H9 (cell line): ENCODE data around the gene SDE2. TPM values are rescaled to one million over a fixed set of nuclear protein-coding genes. Genes with fewer than 3 reads are reported as not detected.

Experiments
- DNase-seq: peaks from one replicate; pipeline ENCODE4 v3.0.0-alpha.2; 2017
- H2AFZ ChIP-seq: one replicate; pipeline ENCODE4 v1.6.1; 2013; ENCODE audit warnings: mild to moderate bottlenecking, low read length, control low read depth, moderate library complexity
- H2AK5ac ChIP-seq: 2 replicates; pipeline ENCODE4 v1.6.1; 2013; ENCODE audit warnings: low read length, control low read depth, mixed read lengths; ENCODE audit not compliant: insufficient read length
- H2BK120ac ChIP-seq: one replicate; pipeline ENCODE4 v1.6.1; 2013; ENCODE audit warnings: low read depth, mild to moderate bottlenecking, low read length, control low read depth, inconsistent platforms; ENCODE audit not compliant: poor library complexity, severe bottlenecking
- H2BK12ac ChIP-seq: 2 replicates; pipeline ENCODE4 v1.6.1; 2013; ENCODE audit warnings: low read length, control low read depth, mixed read lengths, low read depth; ENCODE audit not compliant: insufficient read length
- H2BK15ac ChIP-seq: 2 replicates; pipeline ENCODE4 v1.6.1; 2013; ENCODE audit warnings: low read depth, low read length, control low read depth
- H2BK20ac ChIP-seq: one replicate; pipeline ENCODE4 v1.6.1; 2013; ENCODE audit warnings: low read depth, mild to moderate bottlenecking, low read length, control low read depth, inconsistent platforms; ENCODE audit not compliant: poor library complexity, severe bottlenecking
- H2BK5ac ChIP-seq: 2 replicates; pipeline ENCODE4 v1.6.1; 2013; ENCODE audit warnings: low read length, control low read depth, mixed read lengths; ENCODE audit not compliant: insufficient read length
- H3K14ac ChIP-seq: 2 replicates; pipeline ENCODE4 v1.6.1; 2013; ENCODE audit warnings: low read length, control low read depth; ENCODE audit not compliant: insufficient read depth
- H3K18ac ChIP-seq: 2 replicates; pipeline ENCODE4 v1.6.1; 2013; ENCODE audit warnings: low read depth, mild to moderate bottlenecking, mixed read lengths, low read length, control low read depth; ENCODE audit not compliant: insufficient read length
- H3K23ac ChIP-seq: 2 replicates; pipeline ENCODE4 v1.6.1; 2013; ENCODE audit warnings: low read length, control low read depth, mixed read lengths, low read depth; ENCODE audit not compliant: insufficient read length
- H3K23me2 ChIP-seq: 2 replicates; pipeline ENCODE4 v1.6.1; 2013; ENCODE audit warnings: low read depth, mild to moderate bottlenecking, mixed read lengths, low read length, control low read depth; ENCODE audit not compliant: insufficient read length, poor library complexity, severe bottlenecking
- H3K27ac ChIP-seq: 2 replicates; pipeline ENCODE4 v1.5.1; 2013; ENCODE audit warnings: low read length, control low read depth, mixed read lengths, low read depth; ENCODE audit not compliant: insufficient read length
- H3K27me3 ChIP-seq: 2 replicates; pipeline ENCODE4 v1.6.1; 2013; ENCODE audit warnings: low read length, control low read depth, inconsistent platforms; ENCODE audit not compliant: insufficient read depth
- H3K4ac ChIP-seq: 2 replicates; pipeline ENCODE4 v1.6.1; 2013; ENCODE audit warnings: low read depth, mild to moderate bottlenecking, control low read depth, inconsistent platforms, low read length, moderate library complexity
- H3K4me1 ChIP-seq: 2 replicates; pipeline ENCODE4 v1.6.1; 2013; ENCODE audit warnings: low read length, control low read depth, inconsistent platforms; ENCODE audit not compliant: insufficient read depth
- H3K4me2 ChIP-seq: 2 replicates; pipeline ENCODE4 v1.6.1; 2013; ENCODE audit warnings: low read length, control low read depth, mixed read lengths; ENCODE audit not compliant: insufficient read length, insufficient read depth
- H3K56ac ChIP-seq: 2 replicates; pipeline ENCODE4 v1.6.1; 2013; ENCODE audit warnings: low read depth, mild to moderate bottlenecking, mixed read lengths, low read length, control low read depth; ENCODE audit not compliant: insufficient read length
- H3K79me1 ChIP-seq: 2 replicates; pipeline ENCODE4 v1.6.1; 2013; ENCODE audit warnings: low read depth, mild to moderate bottlenecking, moderate library complexity, low read length, control low read depth, inconsistent platforms; ENCODE audit not compliant: insufficient read depth, poor library complexity, severe bottlenecking
- H3K79me2 ChIP-seq: 2 replicates; pipeline ENCODE4 v1.6.1; 2013; ENCODE audit warnings: low read length, control low read depth, inconsistent platforms; ENCODE audit not compliant: insufficient read depth
- H3K9ac ChIP-seq: 2 replicates; pipeline ENCODE4 v1.6.1; 2013; ENCODE audit warnings: low read length, control low read depth, mixed read lengths; ENCODE audit not compliant: insufficient read length; ENCODE audit errors: extremely low read depth
- H3K9me3 ChIP-seq: one replicate; pipeline ENCODE4 v1.6.1; 2013; ENCODE audit warnings: low read depth, low read length, inconsistent platforms; ENCODE audit not compliant: control insufficient read depth
- H3T11ph ChIP-seq: one replicate; pipeline ENCODE4 v1.6.1; 2013; ENCODE audit warnings: mild to moderate bottlenecking, low read length, control low read depth, inconsistent platforms
- H4K20me1 ChIP-seq: one replicate; pipeline ENCODE4 v1.6.1; 2013; ENCODE audit not compliant: control insufficient read depth, insufficient read length, insufficient read depth
- H4K5ac ChIP-seq: 2 replicates; pipeline ENCODE4 v1.6.1; 2013; ENCODE audit warnings: low read depth, mild to moderate bottlenecking, mixed read lengths, low read length, control low read depth; ENCODE audit not compliant: insufficient read length
- H4K8ac ChIP-seq: replicated peaks from 2 replicates; pipeline ENCODE4 v1.6.1; 2013; ENCODE audit warnings: low read length, control low read depth, mixed read lengths, low read depth; ENCODE audit not compliant: insufficient read length
- H4K91ac ChIP-seq: 2 replicates; pipeline ENCODE4 v1.6.1; 2013; ENCODE audit warnings: low read depth, mild to moderate bottlenecking, moderate library complexity, mixed read lengths, low read length, control low read depth; ENCODE audit not compliant: insufficient read length
- H3K27ac Mint-ChIP-seq, 3 experiments: 2 replicates in 2 of 3; 3 replicates in 1 of 3; pipeline ENCODE4 v1.8.0; 2020 to 2021; ENCODE audit warnings: mixed read lengths in 3 of 3, mild to moderate bottlenecking in 1 of 3, moderate library complexity in 1 of 3
- H3K27me3 Mint-ChIP-seq: 2 replicates; pipeline ENCODE4 v1.8.0; 2021; ENCODE audit warnings: low read depth, mild to moderate bottlenecking, moderate library complexity, mixed read lengths
- H3K36me3 Mint-ChIP-seq, 3 experiments: 2 replicates in 2 of 3; 3 replicates in 1 of 3; pipeline ENCODE4 v1.8.0; 2020 to 2021; ENCODE audit warnings: low read depth in 3 of 3, mixed read lengths in 3 of 3; ENCODE audit not compliant: insufficient read depth in 1 of 3
- H3K4me1 Mint-ChIP-seq, 2 experiments: 2 replicates each; pipeline ENCODE4 v1.8.0; 2020; ENCODE audit warnings: mixed read lengths in 2 of 2
- H3K4me3 Mint-ChIP-seq, 2 experiments: 2 replicates in 1 of 2; 3 replicates in 1 of 2; pipeline ENCODE4 v1.8.0; 2020 to 2021; ENCODE audit warnings: mild to moderate bottlenecking in 2 of 2, mixed read lengths in 2 of 2, moderate library complexity in 1 of 2
- H3K9me3 Mint-ChIP-seq, 2 experiments: 2 replicates in 1 of 2; 3 replicates in 1 of 2; pipeline ENCODE4 v1.8.0; 2020; ENCODE audit warnings: mild to moderate bottlenecking in 2 of 2, mixed read lengths in 2 of 2, moderate library complexity in 1 of 2
- WGBS: extraction: QIAGEN DNeasy Blood & Tissue Kit; methylation state at CpG from one replicate; pipeline ENCODE4 v1.1.7; 2013; ENCODE audit warnings: missing lambda C conversion rate, low lambda C conversion rate, mixed read lengths; ENCODE audit not compliant: insufficient read length; ENCODE audit errors: extremely low coverage; 5-methylcytosine and 5-hydroxymethylcytosine counted together
- total RNA-seq: library from RNA; stranded (reverse); gene quantifications from 2 replicates; pipeline ENCODE4 v1.2.1, GENCODE V29; 2021
- TF ChIP-seq, protein P1 (sequence below): fragments of 200-600 bp; sonication (generic); conservative IDR thresholded peaks from 3 replicates; pipeline ENCODE4 v1.8.0; 2021; ENCODE audit warnings: antibody characterized with exemption, mild to moderate bottlenecking

Gene SDE2
- total RNA-seq, 1 experiment from 2014 or later: 20.5 TPM

DNA sequence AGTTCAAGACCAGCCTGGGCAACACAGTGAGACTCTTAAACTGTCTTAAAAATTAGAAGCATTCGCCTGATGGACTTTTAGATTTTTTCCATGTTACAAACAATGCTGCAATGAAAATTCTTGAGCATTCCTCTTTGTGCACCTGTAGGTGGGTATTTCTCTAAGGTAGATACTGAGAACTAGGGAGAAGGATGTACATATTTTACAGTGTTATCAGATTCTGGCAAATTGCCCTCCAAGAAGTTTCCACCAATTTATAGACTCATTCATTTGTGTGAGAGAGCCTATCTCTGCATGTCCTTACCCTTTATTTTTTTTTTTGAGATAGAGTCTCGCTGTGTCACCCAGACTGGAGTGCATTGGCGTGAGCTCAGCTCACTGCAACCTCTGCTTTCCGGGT is 45.8 kb downstream of the SDE2 start:
- Histone ChIP-seq H2BK120ac (no peak overlapping the region), H2BK20ac (no peak overlapping the region), H2AK5ac (no peak overlapping the region), H3K4me2 (no peak overlapping the region), H3T11ph (no peak overlapping the region), H2BK15ac (no peak overlapping the region), H3K9ac (no peak overlapping the region), H4K91ac (no peak overlapping the region), H3K18ac (no peak overlapping the region), H3K79me2 (no peaks in the 10 kb centered on the region), H4K8ac (no peak overlapping the region), H4K20me1 (no peaks in the 10 kb centered on the region), H3K27ac (no peak overlapping the region), H3K9me3 (no peaks in the 10 kb centered on the region), H3K27me3 (no peaks in the 10 kb centered on the region), H3K14ac (no peak overlapping the region), H3K23ac (no peak overlapping the region), H3K79me1 (no peaks in the 10 kb centered on the region), H3K4me1 (peaks cover 6% of the 10 kb centered on the region; the same call in 1 of the 2 replicates), H4K5ac (no peak overlapping the region), H3K56ac (no peak overlapping the region), H3K4ac (no peak overlapping the region), H2BK12ac (no peak overlapping the region), H2BK5ac (no peak overlapping the region), H3K23me2 (no peaks in the 10 kb centered on the region), H2AFZ (no peak overlapping the region)
- Mint-ChIP-seq H3K4me1 (peaks cover 24 to 26% of the 10 kb centered on the region in 2 experiments), H3K36me3 (no peaks in the 10 kb centered on the region; a peak in 1 of 7 replicates), H3K4me3 (no peak overlapping the region), H3K27me3 (peaks cover 8% of the 10 kb centered on the region), H3K9me3 (no peaks in the 10 kb centered on the region), H3K27ac (no peak overlapping the region)
- DNase-seq: no peak
- TF ChIP-seq, protein P1, sequence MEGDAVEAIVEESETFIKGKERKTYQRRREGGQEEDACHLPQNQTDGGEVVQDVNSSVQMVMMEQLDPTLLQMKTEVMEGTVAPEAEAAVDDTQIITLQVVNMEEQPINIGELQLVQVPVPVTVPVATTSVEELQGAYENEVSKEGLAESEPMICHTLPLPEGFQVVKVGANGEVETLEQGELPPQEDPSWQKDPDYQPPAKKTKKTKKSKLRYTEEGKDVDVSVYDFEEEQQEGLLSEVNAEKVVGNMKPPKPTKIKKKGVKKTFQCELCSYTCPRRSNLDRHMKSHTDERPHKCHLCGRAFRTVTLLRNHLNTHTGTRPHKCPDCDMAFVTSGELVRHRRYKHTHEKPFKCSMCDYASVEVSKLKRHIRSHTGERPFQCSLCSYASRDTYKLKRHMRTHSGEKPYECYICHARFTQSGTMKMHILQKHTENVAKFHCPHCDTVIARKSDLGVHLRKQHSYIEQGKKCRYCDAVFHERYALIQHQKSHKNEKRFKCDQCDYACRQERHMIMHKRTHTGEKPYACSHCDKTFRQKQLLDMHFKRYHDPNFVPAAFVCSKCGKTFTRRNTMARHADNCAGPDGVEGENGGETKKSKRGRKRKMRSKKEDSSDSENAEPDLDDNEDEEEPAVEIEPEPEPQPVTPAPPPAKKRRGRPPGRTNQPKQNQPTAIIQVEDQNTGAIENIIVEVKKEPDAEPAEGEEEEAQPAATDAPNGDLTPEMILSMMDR: no peak
- WGBS: no CpG with 5 or more reads among the region's 4 CpGs
